GM23248 (cell line): Measurements from ENCODE around the gene ADGB. TPM values are rescaled to one million over a fixed set of nuclear protein-coding genes. Genes with fewer than 3 reads are reported as not detected.

Experiments used
- DNase-seq: peaks from one replicate; pipeline ENCODE4 v3.0.0-alpha.2; 2015
- H2AFZ ChIP-seq: fragments of 200-600 bp; sonication (generic); 2 replicates; pipeline ENCODE4 v1.6.1; 2016; ENCODE audit warnings: antibody characterized with exemption
- H3F3A ChIP-seq: fragments of 200-600 bp; sonication (generic); 2 replicates; pipeline ENCODE4 v1.6.1; 2016; ENCODE audit warnings: mild to moderate bottlenecking, antibody characterized with exemption, mixed run types; ENCODE audit not compliant: insufficient read depth
- H3K27ac ChIP-seq: fragments of 200-600 bp; sonication (generic); 2 replicates; pipeline ENCODE4 v1.5.1; 2016; ENCODE audit warnings: mild to moderate bottlenecking
- H3K27me3 ChIP-seq: fragments of 200-600 bp; sonication (generic); replicated peaks from 2 replicates; pipeline ENCODE4 v1.6.1; 2016; ENCODE audit warnings: mild to moderate bottlenecking; ENCODE audit not compliant: insufficient read depth
- H3K36me3 ChIP-seq: fragments of 200-600 bp; sonication (generic); 2 replicates; pipeline ENCODE4 v1.6.1; 2016; ENCODE audit warnings: low read depth, mild to moderate bottlenecking
- H3K4me1 ChIP-seq: fragments of 200-600 bp; sonication (generic); 2 replicates; pipeline ENCODE4 v1.6.1; 2016; ENCODE audit warnings: mild to moderate bottlenecking; ENCODE audit not compliant: insufficient read depth
- H3K4me2 ChIP-seq: fragments of 200-600 bp; sonication (generic); one replicate; pipeline ENCODE4 v1.6.1; 2016; ENCODE audit warnings: mild to moderate bottlenecking; ENCODE audit not compliant: unreplicated experiment
- H3K4me3 ChIP-seq: fragments of 200-600 bp; sonication (generic); 2 replicates; pipeline ENCODE4 v1.5.1; 2016; ENCODE audit warnings: mild to moderate bottlenecking
- H3K79me2 ChIP-seq: fragments of 200-600 bp; sonication (generic); 2 replicates; pipeline ENCODE4 v1.6.1; 2016; ENCODE audit warnings: mild to moderate bottlenecking; ENCODE audit not compliant: insufficient read depth
- H3K9ac ChIP-seq: fragments of 200-600 bp; sonication (generic); 2 replicates; pipeline ENCODE4 v1.6.1; 2016; ENCODE audit warnings: mild to moderate bottlenecking
- H3K9me2 ChIP-seq: fragments of 200-600 bp; sonication (generic); 2 replicates; pipeline ENCODE4 v1.6.1; 2016; ENCODE audit warnings: mixed run types, mild to moderate bottlenecking, moderate library complexity; ENCODE audit not compliant: insufficient read depth
- H3K9me3 ChIP-seq: fragments of 200-600 bp; sonication (generic); one replicate; pipeline ENCODE4 v1.6.1; 2017; ENCODE audit warnings: low read depth
- H4K20me1 ChIP-seq: fragments of 200-600 bp; sonication (generic); 2 replicates; pipeline ENCODE4 v1.6.0; 2016; ENCODE audit not compliant: insufficient read depth
- EZH2 ChIP-seq: fragments of 200-600 bp; sonication (generic); IDR thresholded peaks from 2 replicates; pipeline ENCODE4 v1.6.1; 2018; ENCODE audit warnings: antibody characterized with exemption, mild to moderate bottlenecking; ENCODE audit not compliant: insufficient read depth, poor library complexity, severe bottlenecking
- EZH2phosphoT487 ChIP-seq: fragments of 200-600 bp; sonication (generic); IDR thresholded peaks from 2 replicates; pipeline ENCODE4 v1.6.1; 2018; ENCODE audit warnings: antibody characterized with exemption, moderate library complexity, mild to moderate bottlenecking, low read depth; ENCODE audit not compliant: insufficient read depth
- WGBS, 2 experiments: methylation state at CpG; one replicate each; pipeline ENCODE4 v1.1.6; 2015 to 2017; ENCODE audit warnings: low lambda C conversion rate in 2 of 2, low coverage in 1 of 2; ENCODE audit errors: missing lambda C conversion rate in 2 of 2; 5-methylcytosine and 5-hydroxymethylcytosine counted together
- in situ Hi-C: fragments of 300-500 bp; cut with MboI; formaldehyde crosslinking; loops from 2 replicates; pipeline ENCODE4 v1.15.0; 2020
- polyA plus RNA-seq: library from polyadenylated mRNA; unstranded; fragments of >200 nt; fragmentation: Nextera tagmentation; extraction: Ambion mirVana; gene quantifications from 2 replicates; pipeline ENCODE4 v1.2.1, GENCODE V29; 2016
- small RNA-seq: library from RNA; depleted of rRNA; stranded (forward); fragments of <200 nt; gene quantifications from one replicate; pipeline ENCODE3, GENCODE V24; 2014; ENCODE audit warnings: low read depth, low replicate concordance
- total RNA-seq: library from RNA; depleted of rRNA; stranded (reverse); fragments of >200 nt; shearing (Covaris generic); gene quantifications from 2 replicates; pipeline ENCODE4 v1.2.3, GENCODE V29; 2014; rRNA removed

The ADGB gene
- total and polyA plus RNA-seq, 2 experiments from 2014 or later = not detected

GRCh38 chr6:146861716-146862115 lies 262.9 kb downstream of the ADGB start:
- H3K79me2 ChIP-seq = no peaks in the 10 kb centered on the region
- no peak overlapping the region for H3K27ac ChIP-seq
- no peak overlapping the region for H3K9ac ChIP-seq
- no peak for DNase-seq
- 0 out of 2 replicates have a peak, but pooled peaks cover 6% of the 10 kb centered on the region for H3F3A ChIP-seq
- H3K9me3 ChIP-seq = no peaks in the 10 kb centered on the region
- no peaks in the 10 kb centered on the region for H3K9me2 ChIP-seq
- H3K36me3 ChIP-seq = no peaks in the 10 kb centered on the region
- H3K27me3 ChIP-seq = no peaks in the 10 kb centered on the region
- 95 to 98% methylated on average over 3 of the region's 3 CpGs for WGBS, 2 experiments
- H2AFZ ChIP-seq = no peak overlapping the region
- in situ Hi-C loops = loop anchor here (25.0 kb wide), 1 partner anchor 1301 kb away; no protein-coding TSS in a partner anchor
- no peak overlapping the region for H3K4me2 ChIP-seq
- TF ChIP-seq EZH2 (no peak), EZH2phosphoT487 (no peak)
- no peak overlapping the region for H3K4me3 ChIP-seq
- H3K4me1 ChIP-seq = peaks cover 7% of the 10 kb centered on the region; the same call in 1 of the 2 replicates
- no peaks in the 10 kb centered on the region for H4K20me1 ChIP-seq

DNA sequence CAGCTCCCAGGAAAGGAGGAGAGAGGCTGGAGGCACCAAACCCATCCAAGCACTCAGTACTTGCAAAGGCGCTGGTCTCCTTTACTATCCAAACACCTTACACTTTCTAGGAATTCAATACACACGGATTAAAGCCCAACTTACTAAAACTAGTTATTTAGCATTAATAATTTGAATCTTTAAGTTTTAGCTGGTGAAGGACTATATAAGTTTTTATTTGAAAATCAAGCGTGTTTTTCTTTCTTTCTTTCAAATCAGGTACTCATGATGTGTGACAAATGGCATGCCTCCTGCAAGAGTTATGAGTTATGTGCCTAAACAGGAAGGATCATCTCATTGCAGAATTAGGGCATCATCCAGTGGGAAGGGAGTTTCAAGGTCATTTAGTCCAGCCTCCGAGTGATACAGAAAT lies 263.7 kb downstream of the ADGB start:
- Histone ChIP-seq H3K9ac (no peak overlapping the region), H3K36me3 (no peaks in the 10 kb centered on the region), H3F3A (0 out of 2 replicates have a peak, but pooled peaks cover 6% of the 10 kb centered on the region), H4K20me1 (no peaks in the 10 kb centered on the region), H2AFZ (no peak overlapping the region), H3K9me3 (no peaks in the 10 kb centered on the region), H3K4me2 (no peak overlapping the region), H3K79me2 (no peaks in the 10 kb centered on the region), H3K4me1 (peaks cover 7% of the 10 kb centered on the region; the same call in 1 of the 2 replicates), H3K4me3 (no peak overlapping the region), H3K9me2 (no peaks in the 10 kb centered on the region), H3K27ac (no peak overlapping the region), H3K27me3 (no peaks in the 10 kb centered on the region)
- DNase-seq = no peak
- 85 to 89% methylated on average over 4 of the region's 4 CpGs for WGBS, 2 experiments
- TF ChIP-seq EZH2phosphoT487 (no peak), EZH2 (no peak)
- in situ Hi-C loops = loop anchor here (25.0 kb wide), 1 partner anchor 1300 kb away; no protein-coding TSS in a partner anchor

- Histone ChIP-seq H3K9me3 (no peaks in the 10 kb centered on the region), H2AFZ (no peak overlapping the region), H3K4me2 (no peak overlapping the region), H3K36me3 (no peaks in the 10 kb centered on the region), H3K4me3 (no peak overlapping the region), H3F3A (no peaks in the 10 kb centered on the region), H3K4me1 (no peaks in the 10 kb centered on the region), H3K9me2 (no peaks in the 10 kb centered on the region), H4K20me1 (no peaks in the 10 kb centered on the region), H3K27me3 (no peaks in the 10 kb centered on the region), H3K79me2 (no peaks in the 10 kb centered on the region), H3K9ac (no peak overlapping the region), H3K27ac (no peak overlapping the region)
- 93 to 94% methylated on average over 4 of the region's 4 CpGs for WGBS, 2 experiments
- no peak for DNase-seq
- in situ Hi-C loops = loop anchor here (25.0 kb wide), 1 partner anchor 1298 kb away; no protein-coding TSS in a partner anchor
- TF ChIP-seq EZH2 (no peak), EZH2phosphoT487 (no peak)
Measured at GRCh38 chr6:146864300-146864699, 265.5 kb downstream of the ADGB start.

DNA sequence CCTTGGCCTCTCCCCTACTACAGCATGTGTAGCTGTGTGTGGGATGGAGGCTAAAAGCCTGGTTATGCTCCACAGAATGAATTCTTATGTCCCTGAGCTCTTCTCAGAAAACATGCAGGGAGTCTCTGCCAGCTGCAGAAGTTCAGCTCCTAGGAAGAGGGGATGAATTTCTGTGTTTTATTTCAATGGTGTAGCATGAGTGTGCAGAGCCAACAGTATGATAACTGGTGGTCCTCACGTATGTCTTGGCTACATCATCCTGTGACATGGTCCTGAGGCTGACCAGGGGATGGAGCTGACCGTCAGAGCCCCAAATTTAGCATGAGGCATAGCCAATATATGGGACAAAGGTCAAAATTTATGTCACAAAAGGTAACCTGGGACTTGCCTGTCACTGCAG lies 266.1 kb downstream of the ADGB start:
- no peak for DNase-seq
- in situ Hi-C loops = loop anchor here (25.0 kb wide), 1 partner anchor 1297 kb away; no protein-coding TSS in a partner anchor
- Histone ChIP-seq H3K4me2 (no peak overlapping the region), H3K4me1 (no peaks in the 10 kb centered on the region), H3K4me3 (no peak overlapping the region), H3K27ac (no peak overlapping the region), H3K9me2 (no peaks in the 10 kb centered on the region), H3K36me3 (no peaks in the 10 kb centered on the region), H3K79me2 (no peaks in the 10 kb centered on the region), H3K27me3 (no peaks in the 10 kb centered on the region), H3K9ac (no peak overlapping the region), H4K20me1 (no peaks in the 10 kb centered on the region), H3K9me3 (no peaks in the 10 kb centered on the region), H3F3A (no peaks in the 10 kb centered on the region), H2AFZ (no peak overlapping the region)
- WGBS, 2 experiments = 89 to 92% methylated on average over 2 of the region's 2 CpGs
- TF ChIP-seq EZH2phosphoT487 = no peak

Small RNAs within 50 kb of the gene (small RNA-seq; reads per million reads assigned to genes)
- gene RNU6-906P = not detected

Other genes starting within 250 kb of the ADGB start
- 103 and 165 TPM in 2 replicates for gene RAB32, start 55.1 kb upstream of the ADGB start, total RNA-seq
- gene RAB32, start 55.1 kb upstream of the ADGB start, polyA plus RNA-seq = 236 and 239 TPM in 2 replicates